Measurements from ENCODE around the gene ADPRHL1.

- no peak for TF ChIP-seq CTCF (IDR thresholded peaks at IDR 0.05)
- TF ChIP-seq POLR2A (IDR thresholded peaks at IDR 0.05), result no peak
Observed at GRCh38 chr13:113491418-113491883, 38.2 kb upstream of the ADPRHL1 start.

All from tibial nerve (tissue), 3 donors.